Thyroid gland (tissue), 4 donors: Measurements from ENCODE around the gene TPK1.

Experiments
- POLR2A ChIP-seq, 2 donors: fragments of 450-650 bp; IDR thresholded peaks; one replicate each; pipeline ENCODE4 v1.6.1; 2017; ENCODE audit warnings: antibody characterized with exemption in 2 of 2, mild to moderate bottlenecking in 2 of 2, moderate library complexity in 1 of 2
- TF ChIP-seq, protein P1 (sequence below), 6 experiments: fragments of 200-600 bp in 3 of 6; fragments of 450-650 bp in 3 of 6; sonication (generic) in 3 of 6; IDR thresholded peaks; one replicate each; pipeline ENCODE4 v1.5.1; 2016 to 2019; ENCODE audit warnings: antibody characterized with exemption in 6 of 6, mild to moderate bottlenecking in 2 of 6, inconsistent platforms in 1 of 6, moderate library complexity in 1 of 6

DNA sequence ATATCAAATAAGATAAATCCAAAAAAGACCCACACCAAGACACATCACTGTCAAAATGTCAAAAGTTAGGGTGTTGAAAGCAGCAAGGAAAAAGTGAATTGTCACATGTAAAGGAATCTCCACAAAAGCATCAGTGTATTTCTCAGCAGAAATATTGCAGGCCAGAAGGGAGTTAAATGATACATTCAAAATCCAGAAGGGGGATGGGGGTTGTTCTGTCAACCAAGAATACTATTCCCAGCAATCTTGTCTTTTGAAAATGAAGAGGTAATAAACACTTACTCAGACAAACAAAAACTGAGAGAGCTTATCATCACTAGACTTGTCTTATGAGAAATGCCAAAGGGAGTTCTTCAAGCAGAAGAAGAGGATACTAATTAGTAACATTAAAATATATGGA is 241.3 kb downstream of the TPK1 start:
- TF ChIP-seq, protein P1, sequence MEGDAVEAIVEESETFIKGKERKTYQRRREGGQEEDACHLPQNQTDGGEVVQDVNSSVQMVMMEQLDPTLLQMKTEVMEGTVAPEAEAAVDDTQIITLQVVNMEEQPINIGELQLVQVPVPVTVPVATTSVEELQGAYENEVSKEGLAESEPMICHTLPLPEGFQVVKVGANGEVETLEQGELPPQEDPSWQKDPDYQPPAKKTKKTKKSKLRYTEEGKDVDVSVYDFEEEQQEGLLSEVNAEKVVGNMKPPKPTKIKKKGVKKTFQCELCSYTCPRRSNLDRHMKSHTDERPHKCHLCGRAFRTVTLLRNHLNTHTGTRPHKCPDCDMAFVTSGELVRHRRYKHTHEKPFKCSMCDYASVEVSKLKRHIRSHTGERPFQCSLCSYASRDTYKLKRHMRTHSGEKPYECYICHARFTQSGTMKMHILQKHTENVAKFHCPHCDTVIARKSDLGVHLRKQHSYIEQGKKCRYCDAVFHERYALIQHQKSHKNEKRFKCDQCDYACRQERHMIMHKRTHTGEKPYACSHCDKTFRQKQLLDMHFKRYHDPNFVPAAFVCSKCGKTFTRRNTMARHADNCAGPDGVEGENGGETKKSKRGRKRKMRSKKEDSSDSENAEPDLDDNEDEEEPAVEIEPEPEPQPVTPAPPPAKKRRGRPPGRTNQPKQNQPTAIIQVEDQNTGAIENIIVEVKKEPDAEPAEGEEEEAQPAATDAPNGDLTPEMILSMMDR (IDR thresholded peaks at IDR 0.05): no peak
- no peak for TF ChIP-seq POLR2A (IDR thresholded peaks at IDR 0.05)
